Panc1 (cell line): Measurements from ENCODE around the gene SPEG. TPM values are rescaled to one million over a fixed set of nuclear protein-coding genes. Genes with fewer than 3 reads are reported as not detected.

Source experiments
- ATAC-seq: fragments of 200-7000 bp; cut with Tn5 transposase; 2 replicates; pipeline ENCODE4 v1.9.1; 2020; ENCODE audit warnings: mild to moderate bottlenecking, moderate library complexity
- BruUV-seq: library from RNA; stranded (reverse); fragments of 400-500 nt; replicated peaks from 2 replicates; lab custom pipeline; 2021; lab: Mats Ljungman, UMichigan
- CTCF ChIA-PET: fragments of 300-600 bp; sonication (Branson Sonifier 250); formaldehyde crosslinking; loops from one replicate; lab custom pipeline; 2022; ENCODE audit warnings: antibody characterized with exemption; lab: Charles Lee
- POLR2A ChIA-PET: fragments of 300-600 bp; sonication (Branson Sonifier 250); formaldehyde crosslinking; loops from one replicate; lab custom pipeline; 2022; ENCODE audit warnings: antibody characterized with exemption; lab: Charles Lee
- DNase-seq: peaks from one replicate; pipeline ENCODE4 v3.0.0-alpha.2; 2010; ENCODE audit warnings: low read depth, low spot score
- H3K27ac ChIP-seq: 2 replicates; pipeline ENCODE4 v1.5.1; 2011; ENCODE audit warnings: mild to moderate bottlenecking, low read length, inconsistent platforms
- H3K27me3 ChIP-seq: fragments of 200-500 bp; sonication (Bioruptor generic); 2 replicates; pipeline ENCODE4 v1.6.0; 2014; ENCODE audit warnings: low read length, inconsistent platforms; ENCODE audit not compliant: control insufficient read depth, insufficient read depth
- H3K36me3 ChIP-seq: fragments of 200-500 bp; sonication (Bioruptor generic); 2 replicates; pipeline ENCODE4 v1.5.1; 2014; ENCODE audit warnings: inconsistent platforms, mild to moderate bottlenecking, low read length, moderate library complexity; ENCODE audit not compliant: control insufficient read depth, insufficient read depth
- H3K4me1 ChIP-seq: 2 replicates; pipeline ENCODE4 v1.5.1; 2011; ENCODE audit warnings: inconsistent platforms, mild to moderate bottlenecking, low read length, moderate library complexity; ENCODE audit not compliant: control insufficient read depth, insufficient read depth
- H3K4me3 ChIP-seq, 2 experiments: 2 replicates each; pipeline ENCODE4 v1.5.1; 2011 to 2012; ENCODE audit warnings: low read depth in 2 of 2, low read length in 2 of 2, mild to moderate bottlenecking in 2 of 2, inconsistent platforms in 1 of 2, moderate library complexity in 1 of 2
- H3K9me3 ChIP-seq: fragments of 200-500 bp; sonication (Bioruptor generic); 2 replicates; pipeline ENCODE4 v1.5.1; 2014; ENCODE audit warnings: low read depth, mild to moderate bottlenecking, inconsistent platforms, low read length, moderate library complexity; ENCODE audit not compliant: control insufficient read depth, insufficient read depth
- CTCF ChIP-seq: fragments of 450-650 bp; IDR thresholded peaks from 2 replicates; pipeline ENCODE4 v1.5.1; 2017; ENCODE audit warnings: mild to moderate bottlenecking
- POLR2AphosphoS5 ChIP-seq: IDR thresholded peaks from 2 replicates; pipeline ENCODE4 v1.6.1; 2012; ENCODE audit warnings: mild to moderate bottlenecking, low read depth, low read length, moderate library complexity
- REST ChIP-seq, 2 experiments: IDR thresholded peaks; 2 replicates each; pipeline ENCODE4 v1.6.1; 2011 to 2012; ENCODE audit warnings: low read depth in 2 of 2, control low read depth in 1 of 2, low read length in 1 of 2, mild to moderate bottlenecking in 1 of 2, moderate library complexity in 1 of 2; ENCODE audit not compliant: insufficient read depth in 1 of 2
- SIN3A ChIP-seq: IDR thresholded peaks from 2 replicates; pipeline ENCODE4 v1.6.1; 2012; ENCODE audit warnings: low read depth, mild to moderate bottlenecking, low read length, moderate library complexity, borderline replicate concordance; ENCODE audit not compliant: insufficient read depth
- TCF7L2 ChIP-seq: IDR thresholded peaks from 2 replicates; pipeline ENCODE4 v1.6.1; 2011; ENCODE audit warnings: mild to moderate bottlenecking, low read depth, low read length, inconsistent platforms
- in situ Hi-C: cut with HindIII; loops from 2 replicates; pipeline ENCODE4 v1.10.0; 2016; ENCODE audit warnings: low sequenced_read_pairs, low pct_unique_long_range_greater_than_20kb
- intact Hi-C: fragments of 100-400 bp; cut with micrococcal nuclease; formaldehyde crosslinking; loops from one replicate; pipeline ENCODE4 v1.10.0; 2022; ENCODE audit not compliant: unreplicated experiment
- total RNA-seq: library from RNA; stranded (reverse); gene quantifications from one replicate; pipeline ENCODE4 v1.2.1, GENCODE V29; 2021; ENCODE audit not compliant: unreplicated experiment

SPEG gene
- total RNA-seq, 1 experiment from 2014 or later: 3.4 TPM

GRCh38 chr2:219477179-219477578 lies 42.5 kb downstream of the SPEG start:
- no peak for DNase-seq
- Histone ChIP-seq H3K9me3 (no peaks in the 10 kb centered on the region), H3K27me3 (no peaks in the 10 kb centered on the region), H3K36me3 (no peaks in the 10 kb centered on the region), H3K4me1 (no peaks in the 10 kb centered on the region), H3K4me3 (no peak overlapping the region), H3K27ac (no peak overlapping the region)
- in situ Hi-C loops (no loop called here), intact Hi-C loops (loop anchor here (5.0 kb wide), 1 partner anchor 50 kb away; no protein-coding TSS in a partner anchor)
- CTCF ChIA-PET: no interaction called here
- no peak for ATAC-seq
- TF ChIP-seq REST (IDR thresholded peaks at IDR 0.05; ENCODE audit: insufficient read depth in 1 of 2, low read depth in 2 of 2, low read length in 1 of 2) (no peak), CTCF (no peak), POLR2AphosphoS5 (no peak), TCF7L2 (no peak), SIN3A (no peak)
- no TSS peak for BruUV-seq
- POLR2A ChIA-PET: interaction anchor here (0.7 kb wide), 1 partner anchor 8 kb away, joined by 7 read pairs; no protein-coding TSS in a partner anchor

- Histone ChIP-seq H3K27me3 (no peaks in the 10 kb centered on the region), H3K4me3 (no peak overlapping the region), H3K36me3 (no peaks in the 10 kb centered on the region), H3K9me3 (no peaks in the 10 kb centered on the region), H3K27ac (no peak overlapping the region), H3K4me1 (no peaks in the 10 kb centered on the region)
- no TSS peak for BruUV-seq
- intact Hi-C loops (loop anchor here (5.0 kb wide), 1 partner anchor 49 kb away; no protein-coding TSS in a partner anchor), in situ Hi-C loops (no loop called here)
- ChIA-PET POLR2A (interaction anchor here (0.7 kb wide), 1 partner anchor 7 kb away, joined by 7 read pairs; no protein-coding TSS in a partner anchor), CTCF (no interaction called here)
- ATAC-seq (no peak), DNase-seq (no peak)
- TF ChIP-seq CTCF (no peak), POLR2AphosphoS5 (no peak), REST (IDR thresholded peaks at IDR 0.05; ENCODE audit: insufficient read depth in 1 of 2, low read depth in 2 of 2, low read length in 1 of 2) (no peak), SIN3A (no peak), TCF7L2 (no peak)
Measured at GRCh38 chr2:219477815-219478214, 43.2 kb downstream of the SPEG start.
